Activated naive CD8-positive, alpha-beta T cell treated with anti-CD3 and anti-CD28 coated beads, Interleukin-2, amount 50 U/mL, for 24 hours (primary cell): ENCODE data around the gene TMEM82.

Experiments used
- ATAC-seq: fragments of 150-1000 bp; cut with Tn5 transposase; one replicate; pipeline ENCODE4 v1.10.0; 2021
- DNase-seq: peaks from one replicate; pipeline ENCODE4 v3.0.0; 2021
- H3K27ac Mint-ChIP-seq: one replicate; pipeline ENCODE4 v1.8.0; 2021; ENCODE audit warnings: mild to moderate bottlenecking, mixed read lengths
- H3K27me3 Mint-ChIP-seq: one replicate; pipeline ENCODE4 v1.8.0; 2021; ENCODE audit warnings: mixed read lengths
- H3K36me3 Mint-ChIP-seq: one replicate; pipeline ENCODE4 v1.8.0; 2021; ENCODE audit warnings: low read depth, mixed read lengths
- H3K4me1 Mint-ChIP-seq: one replicate; pipeline ENCODE4 v1.8.0; 2021; ENCODE audit warnings: mixed read lengths
- H3K4me3 Mint-ChIP-seq: one replicate; pipeline ENCODE4 v1.8.0; 2021; ENCODE audit warnings: mild to moderate bottlenecking, moderate library complexity, mixed read lengths
- H3K9me3 Mint-ChIP-seq: one replicate; pipeline ENCODE4 v1.8.0; 2021; ENCODE audit warnings: mixed read lengths

TMEM82 gene

GRCh38 chr1:15765495-15766194, 23.3 kb downstream of the TMEM82 start:
- DNase-seq = no peak
- H3K4me1 Mint-ChIP-seq = no peaks in the 10 kb centered on the region

DNA sequence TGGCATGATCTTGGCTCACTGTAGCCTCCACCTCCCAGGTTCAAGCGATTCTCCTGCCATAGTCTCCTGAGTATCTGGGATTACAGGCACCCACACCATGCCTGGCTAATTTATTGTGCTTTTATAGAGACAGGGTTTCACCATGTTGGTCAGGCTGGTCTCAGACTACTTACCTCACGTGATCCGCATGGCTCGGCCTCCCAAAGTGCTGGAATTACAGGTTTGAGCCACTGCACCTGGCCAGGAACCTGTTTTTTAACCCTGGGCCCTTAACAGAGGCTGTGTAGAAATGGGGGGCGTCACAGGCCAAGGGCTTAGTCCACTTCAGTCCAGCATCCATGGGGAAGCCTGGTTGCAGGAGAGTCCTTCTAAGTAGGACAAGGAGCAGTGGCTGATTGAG, 25.6 kb downstream of the TMEM82 start:
- no peak for DNase-seq
- Mint-ChIP-seq H3K27ac (no peak overlapping the region), H3K4me3 (no peak overlapping the region), H3K9me3 (no peaks in the 10 kb centered on the region), H3K36me3 (no peaks in the 10 kb centered on the region), H3K27me3 (peaks cover 14% of the 10 kb centered on the region), H3K4me1 (no peaks in the 10 kb centered on the region)
- no peak for ATAC-seq

More at GRCh38 chr1:15765495-15766194, 23.3 kb downstream of the TMEM82 start:
- Mint-ChIP-seq H3K4me3 (no peak overlapping the region), H3K27me3 (peaks cover 27% of the 10 kb centered on the region), H3K36me3 (no peaks in the 10 kb centered on the region), H3K9me3 (no peaks in the 10 kb centered on the region), H3K27ac (no peak overlapping the region)
- ATAC-seq = no peak

DNA sequence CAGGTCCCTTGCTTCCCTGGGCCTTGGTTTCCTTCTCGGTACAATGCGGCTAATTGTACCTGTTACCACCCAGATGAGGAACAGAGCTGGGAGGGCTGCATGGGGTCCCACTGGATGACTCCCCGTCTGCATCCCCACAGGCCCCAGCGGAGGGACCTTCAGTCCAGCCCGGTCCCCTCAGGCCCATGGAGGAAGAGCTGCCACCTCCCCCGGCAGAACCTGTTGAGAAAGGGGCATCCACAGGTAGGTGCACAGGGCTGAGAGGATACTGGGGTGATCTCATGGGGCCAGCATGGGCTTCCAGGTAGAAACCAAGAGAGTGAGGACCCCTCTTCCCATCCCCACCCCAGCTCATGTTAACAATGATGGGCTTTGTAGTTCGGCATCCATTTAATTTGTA, 26.1 kb downstream of the TMEM82 start:
- no peak overlapping the region for H3K4me3 Mint-ChIP-seq

DNA sequence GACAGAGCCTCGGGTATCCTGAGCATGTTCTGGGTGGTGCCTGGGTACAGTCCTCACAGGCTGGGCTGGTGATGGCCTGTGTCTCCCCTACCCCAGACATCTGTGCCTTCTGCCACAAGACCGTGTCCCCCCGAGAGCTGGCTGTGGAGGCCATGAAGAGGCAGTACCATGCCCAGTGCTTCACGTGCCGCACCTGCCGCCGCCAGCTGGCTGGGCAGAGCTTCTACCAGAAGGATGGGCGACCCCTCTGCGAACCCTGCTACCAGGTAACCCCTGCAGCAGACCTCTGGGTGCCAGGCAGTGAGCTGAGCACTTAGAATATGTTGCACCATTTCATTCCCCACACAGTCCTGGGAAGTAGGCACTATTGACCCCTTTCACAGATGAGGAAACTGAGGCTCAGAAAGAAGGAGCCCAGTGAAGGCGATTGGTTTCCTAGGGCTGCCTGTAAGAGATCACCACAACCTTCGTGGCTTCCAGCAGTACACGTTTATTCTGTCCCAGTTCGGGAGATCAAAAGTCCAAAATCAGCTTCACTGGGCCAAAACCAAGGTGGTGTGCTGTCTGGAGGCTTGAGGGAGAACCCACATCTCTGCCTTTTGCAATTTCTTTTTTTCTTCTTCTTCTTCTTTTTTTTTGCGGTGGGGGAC, 28.1 kb downstream of the TMEM82 start:
- H3K9me3 Mint-ChIP-seq = no peaks in the 10 kb centered on the region
- H3K27ac Mint-ChIP-seq = no peak overlapping the region
- no peak overlapping the region for H3K4me3 Mint-ChIP-seq
- ATAC-seq (no peak), DNase-seq (no peak)
- peaks cover 7% of the 10 kb centered on the region for H3K27me3 Mint-ChIP-seq
- no peaks in the 10 kb centered on the region for H3K4me1 Mint-ChIP-seq
- no peaks in the 10 kb centered on the region for H3K36me3 Mint-ChIP-seq

More for the DNA sequence above, 26.1 kb downstream of the TMEM82 start:
- ATAC-seq = no peak
- Mint-ChIP-seq H3K9me3 (no peaks in the 10 kb centered on the region), H3K27me3 (peaks cover 14% of the 10 kb centered on the region), H3K36me3 (no peaks in the 10 kb centered on the region), H3K27ac (no peak overlapping the region), H3K4me1 (no peaks in the 10 kb centered on the region)
- DNase-seq = no peak

- Mint-ChIP-seq H3K27me3 (peaks cover 7% of the 10 kb centered on the region), H3K36me3 (no peaks in the 10 kb centered on the region), H3K27ac (no peak overlapping the region), H3K4me1 (no peaks in the 10 kb centered on the region), H3K9me3 (no peaks in the 10 kb centered on the region), H3K4me3 (no peak overlapping the region)
- ATAC-seq = no peak
- DNase-seq = no peak
These were observed 29.7 kb downstream of the TMEM82 start for GRCh38 chr1:15771836-15772515.

- no peak overlapping the region for H3K27ac Mint-ChIP-seq
- H3K36me3 Mint-ChIP-seq = no peaks in the 10 kb centered on the region
- no peak for ATAC-seq
- no peaks in the 10 kb centered on the region for H3K4me1 Mint-ChIP-seq
- no peaks in the 10 kb centered on the region for H3K9me3 Mint-ChIP-seq
- DNase-seq = no peak
- H3K27me3 Mint-ChIP-seq = peaks cover 5% of the 10 kb centered on the region
- H3K4me3 Mint-ChIP-seq = no peak overlapping the region
These were observed 33.4 kb downstream of the TMEM82 start for GRCh38 chr1:15775706-15776105.

DNA sequence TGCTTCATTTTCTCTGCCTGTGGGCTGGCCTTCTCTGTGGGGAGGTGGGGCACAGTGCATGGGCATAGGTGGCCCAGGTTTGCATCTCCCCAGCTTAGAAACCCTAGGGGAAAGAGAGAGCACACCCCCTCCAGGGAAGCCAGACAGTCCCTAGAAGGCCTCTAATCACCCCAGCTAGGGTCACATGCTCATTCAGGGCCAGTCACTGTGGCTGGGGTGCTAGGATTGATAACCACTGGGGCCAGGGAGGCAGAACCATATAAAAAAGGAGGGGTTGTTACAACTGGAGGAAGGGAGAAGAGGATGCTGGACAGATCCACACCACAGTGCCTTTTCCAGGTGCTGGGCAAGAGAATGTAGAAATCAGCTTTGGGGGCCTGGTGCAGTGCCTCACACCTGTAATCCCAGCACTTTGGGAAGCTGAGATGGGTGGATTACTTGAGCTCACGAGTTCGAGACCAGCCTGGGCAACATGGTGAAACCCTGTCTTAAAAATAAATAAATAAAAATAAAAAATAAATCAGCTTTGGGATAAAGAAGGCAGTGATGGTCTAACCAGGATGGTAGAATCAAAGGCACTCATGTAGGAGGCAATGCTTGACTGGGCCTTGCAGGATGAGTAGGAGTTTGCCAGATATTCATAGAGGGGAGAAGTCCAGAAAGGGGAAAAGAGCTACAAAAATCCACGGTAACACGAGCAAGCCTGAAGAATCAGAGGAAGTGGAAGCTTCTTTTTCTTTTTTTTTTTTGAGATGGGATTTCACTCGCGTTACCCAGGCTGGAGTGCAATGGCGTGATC, 35.8 kb downstream of the TMEM82 start:
- H3K27ac Mint-ChIP-seq = no peak overlapping the region
- H3K4me1 Mint-ChIP-seq = no peaks in the 10 kb centered on the region
- H3K36me3 Mint-ChIP-seq = no peaks in the 10 kb centered on the region
- H3K4me3 Mint-ChIP-seq = no peak overlapping the region
- no peaks in the 10 kb centered on the region for H3K9me3 Mint-ChIP-seq
- ATAC-seq (no peak), DNase-seq (no peak)
- H3K27me3 Mint-ChIP-seq = peaks cover 2% of the 10 kb centered on the region

DNA sequence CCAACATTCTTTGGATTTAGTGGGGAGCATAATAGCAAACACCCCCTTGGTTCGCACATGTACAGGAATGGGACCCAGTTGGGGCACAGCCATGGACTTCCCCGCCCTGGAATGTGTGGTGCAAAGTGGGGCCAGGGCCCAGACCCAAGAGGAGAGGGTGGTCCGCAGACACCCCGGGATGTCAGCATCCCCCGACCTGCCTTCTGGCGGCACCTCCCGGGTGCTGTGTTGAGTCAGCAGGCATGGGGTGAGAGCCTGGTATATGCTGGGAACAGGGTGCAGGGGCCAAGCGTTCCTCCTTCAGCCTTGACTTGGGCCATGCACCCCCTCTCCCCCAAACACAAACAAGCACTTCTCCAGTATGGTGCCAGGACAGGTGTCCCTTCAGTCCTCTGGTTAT, 43.4 kb downstream of the TMEM82 start:
- H3K27ac Mint-ChIP-seq = no peak overlapping the region
- peaks cover under 1% of the 10 kb centered on the region for H3K27me3 Mint-ChIP-seq
- H3K9me3 Mint-ChIP-seq = no peaks in the 10 kb centered on the region
- H3K4me3 Mint-ChIP-seq = no peak overlapping the region
- no peak for ATAC-seq
- no peak for DNase-seq
- no peaks in the 10 kb centered on the region for H3K36me3 Mint-ChIP-seq
- H3K4me1 Mint-ChIP-seq = no peaks in the 10 kb centered on the region

DNA sequence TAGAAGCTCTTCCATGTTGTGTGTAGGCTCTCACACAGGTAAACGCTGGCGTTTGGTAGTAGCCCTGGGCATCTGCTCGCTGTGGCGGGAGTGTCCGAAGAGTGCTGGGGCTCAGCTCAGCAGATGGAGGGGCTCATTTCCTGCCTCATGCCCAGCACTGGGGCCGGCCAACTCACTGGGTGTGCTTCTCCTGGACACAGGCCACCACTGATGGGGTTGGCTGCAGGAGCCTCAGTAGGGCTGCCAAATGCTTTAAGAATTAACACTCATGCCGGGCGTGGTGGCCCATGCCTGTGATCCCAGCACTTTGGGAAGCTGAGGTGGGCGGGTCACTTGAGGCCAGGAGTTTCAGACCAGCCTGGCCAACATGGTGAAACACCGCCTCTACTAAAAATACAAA, 44.3 kb downstream of the TMEM82 start:
- no peak overlapping the region for H3K27ac Mint-ChIP-seq
- H3K4me1 Mint-ChIP-seq = no peaks in the 10 kb centered on the region
- DNase-seq (no peak), ATAC-seq (no peak)
- H3K4me3 Mint-ChIP-seq = no peak overlapping the region
- H3K27me3 Mint-ChIP-seq = peaks cover 3% of the 10 kb centered on the region
- no peaks in the 10 kb centered on the region for H3K9me3 Mint-ChIP-seq
- H3K36me3 Mint-ChIP-seq = no peaks in the 10 kb centered on the region

GRCh38 chr1:15788624-15789301, 46.5 kb downstream of the TMEM82 start:
- DNase-seq = no peak
- peaks cover 4% of the 10 kb centered on the region for H3K27me3 Mint-ChIP-seq
- H3K36me3 Mint-ChIP-seq = no peaks in the 10 kb centered on the region
- H3K4me1 Mint-ChIP-seq = peaks cover 2% of the 10 kb centered on the region
- H3K9me3 Mint-ChIP-seq = no peaks in the 10 kb centered on the region
- no peak overlapping the region for H3K27ac Mint-ChIP-seq
- H3K4me3 Mint-ChIP-seq = no peak overlapping the region
- no peak for ATAC-seq

GRCh38 chr1:15796086-15796462, 53.8 kb downstream of the TMEM82 start:
- peaks cover 17% of the 10 kb centered on the region for H3K4me1 Mint-ChIP-seq
- DNase-seq (no peak), ATAC-seq (no peak)
- H3K9me3 Mint-ChIP-seq = no peaks in the 10 kb centered on the region
- no peak overlapping the region for H3K27ac Mint-ChIP-seq
- H3K4me3 Mint-ChIP-seq = no peak overlapping the region
- no peaks in the 10 kb centered on the region for H3K36me3 Mint-ChIP-seq
- peaks cover 3% of the 10 kb centered on the region for H3K27me3 Mint-ChIP-seq
